Endothelial cell of umbilical vein (primary cell): ENCODE measurements around the gene PDGFA.

Experiments used
- CTCF ChIP-seq, 2 donors: IDR thresholded peaks; 1 replicate in 1 of 2; 2 replicates in 1 of 2; pipeline ENCODE4 v1.5.1; 2011; ENCODE audit warnings: low read length in 2 of 2, mild to moderate bottlenecking in 2 of 2, moderate library complexity in 2 of 2, control low read depth in 1 of 2, inconsistent platforms in 1 of 2, low read depth in 1 of 2; ENCODE audit not compliant: insufficient read depth in 1 of 2; ENCODE audit errors: extremely low read depth in 1 of 2
- EZH2 ChIP-seq: IDR thresholded peaks from 2 replicates; pipeline ENCODE4 v1.6.1; 2012; ENCODE audit warnings: borderline replicate concordance, low read depth, mild to moderate bottlenecking, moderate library complexity, low read length, inconsistent platforms; ENCODE audit not compliant: severe bottlenecking
- POLR2A ChIP-seq: IDR thresholded peaks from 2 replicates; pipeline ENCODE4 v1.6.1; 2012; ENCODE audit warnings: low read depth, mild to moderate bottlenecking, control low read depth, low read length
- POLR2AphosphoS5 ChIP-seq: IDR thresholded peaks from 2 replicates; pipeline ENCODE4 v1.6.1; 2012; ENCODE audit warnings: low read depth, mild to moderate bottlenecking, control low read depth, low read length, moderate library complexity; ENCODE audit not compliant: insufficient read depth

GRCh38 chr7:557558-557881 is 37.9 kb upstream of the PDGFA start:
- no peak for TF ChIP-seq CTCF (IDR thresholded peaks at IDR 0.05; ENCODE audit: extremely low read depth in 1 of 2, insufficient read depth in 1 of 2, low read depth in 1 of 2, low read length in 2 of 2)
- no peak for TF ChIP-seq POLR2AphosphoS5
- TF ChIP-seq POLR2A = no peak
- TF ChIP-seq EZH2 = no peak
